SIG-M5 treated with dmso at 0.1 percent for 504 hours (cell line): ENCODE measurements around the gene PLOD2.

Source experiments
- DNase-seq: peaks from one replicate; lab custom pipeline; 2025; ENCODE audit not compliant: unreplicated experiment; lab: John Stamatoyannopoulos, UW

PLOD2 gene

GRCh38 chr3:146160964-146161662, at the start of gene PLOD2:
PLOD2 (minus strand) TSS chr3:146161184; CDS start chr3:146160989, 195 bp downstream.
- DNase-seq: peak; percentile 42

GRCh38 chr3:146209371-146209770, 48.4 kb upstream of the PLOD2 start:
- DNase-seq: no peak

GRCh38 chr3:146203776-146204175, 42.8 kb upstream of the PLOD2 start:
- DNase-seq: no peak

- no peak for DNase-seq
These were observed 39.7 kb upstream of the PLOD2 start for GRCh38 chr3:146200461-146201220.

GRCh38 chr3:146199762-146200161, 38.8 kb upstream of the PLOD2 start:
- no peak for DNase-seq

GRCh38 chr3:146196789-146197188, 35.8 kb upstream of the PLOD2 start:
- DNase-seq: no peak

GRCh38 chr3:146195605-146196004, 34.6 kb upstream of the PLOD2 start:
- no peak for DNase-seq

- DNase-seq: no peak
These were observed 34.0 kb upstream of the PLOD2 start for GRCh38 chr3:146195030-146195429.

GRCh38 chr3:146191051-146191450, 30.1 kb upstream of the PLOD2 start:
- no peak for DNase-seq

- DNase-seq: peak; percentile 77
These were observed 28.7 kb upstream of the PLOD2 start for GRCh38 chr3:146189519-146190173.

GRCh38 chr3:146187334-146187950, 26.5 kb upstream of the PLOD2 start:
- DNase-seq: peak; percentile 34

GRCh38 chr3:146184241-146185015, 23.4 kb upstream of the PLOD2 start:
- no peak for DNase-seq

GRCh38 chr3:146181216-146181615, 20.2 kb upstream of the PLOD2 start:
- no peak for DNase-seq

- no peak for DNase-seq
These were observed 19.4 kb upstream of the PLOD2 start for GRCh38 chr3:146180376-146180775.

GRCh38 chr3:146178006-146178689, 17.2 kb upstream of the PLOD2 start:
- DNase-seq: no peak

GRCh38 chr3:146177519-146177918, 16.5 kb upstream of the PLOD2 start:
- DNase-seq: no peak

GRCh38 chr3:146177072-146177471, 16.1 kb upstream of the PLOD2 start:
- DNase-seq: no peak

- no peak for DNase-seq
These were observed 11.6 kb upstream of the PLOD2 start for GRCh38 chr3:146172586-146172985.

- DNase-seq: no peak
These were observed 9.6 kb upstream of the PLOD2 start for GRCh38 chr3:146170591-146170990.

GRCh38 chr3:146169891-146170290, 8.9 kb upstream of the PLOD2 start:
- DNase-seq: no peak
